GM21367 (cell line): ENCODE data around the gene MYOZ1.
"Not testable (repeated sequence)": the region's sequence is repeated elsewhere in the genome, so short reads cannot be mapped to it uniquely, and the experiment has no call there.

Experiments used
- ATAC-seq: cut with Tn5 transposase; IDR thresholded peaks from one replicate; pipeline ENCODE4 v1.9.1; 2021; ENCODE audit not compliant: unreplicated experiment

MYOZ1 gene

DNA sequence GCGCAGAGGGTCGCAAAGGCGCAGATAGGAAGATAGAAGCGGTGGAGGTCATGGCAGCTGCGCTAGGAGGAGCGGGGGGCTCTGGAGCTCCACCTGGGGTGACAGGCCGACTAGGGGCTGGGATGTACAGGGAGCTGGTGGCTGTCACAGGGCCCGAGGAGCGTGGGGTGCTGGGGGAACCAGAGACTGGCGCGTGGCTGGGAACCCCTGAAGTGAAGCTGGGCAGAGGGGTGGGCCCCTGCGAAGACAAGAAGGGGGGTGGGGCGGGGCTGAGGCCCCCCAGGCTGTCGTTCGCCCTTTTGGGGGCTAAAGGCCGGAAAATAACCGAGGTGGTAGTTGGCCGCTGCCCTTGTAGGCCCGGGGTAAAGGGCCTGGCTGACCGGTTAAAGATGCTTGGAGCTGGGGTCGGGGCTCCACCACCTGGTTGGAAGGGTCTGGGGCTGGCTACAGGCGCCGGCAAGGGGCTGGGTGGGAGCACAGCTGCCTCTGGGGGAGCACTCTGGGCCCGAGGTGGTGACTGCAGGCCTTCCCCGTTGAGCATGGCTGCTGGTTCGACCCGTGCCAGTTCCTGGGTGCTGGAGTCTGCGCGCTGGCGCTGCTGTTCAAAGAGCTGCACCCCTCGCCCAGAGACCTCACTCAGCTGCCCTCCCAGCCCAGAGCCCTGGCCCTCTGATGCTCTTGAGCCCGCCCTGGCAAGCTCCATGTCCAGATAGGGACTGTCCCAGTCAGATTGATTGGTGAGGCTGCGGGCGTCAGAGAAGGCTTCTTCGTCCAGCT is 6.8 kb upstream of the MYOZ1 start:
- no peak for ATAC-seq

DNA sequence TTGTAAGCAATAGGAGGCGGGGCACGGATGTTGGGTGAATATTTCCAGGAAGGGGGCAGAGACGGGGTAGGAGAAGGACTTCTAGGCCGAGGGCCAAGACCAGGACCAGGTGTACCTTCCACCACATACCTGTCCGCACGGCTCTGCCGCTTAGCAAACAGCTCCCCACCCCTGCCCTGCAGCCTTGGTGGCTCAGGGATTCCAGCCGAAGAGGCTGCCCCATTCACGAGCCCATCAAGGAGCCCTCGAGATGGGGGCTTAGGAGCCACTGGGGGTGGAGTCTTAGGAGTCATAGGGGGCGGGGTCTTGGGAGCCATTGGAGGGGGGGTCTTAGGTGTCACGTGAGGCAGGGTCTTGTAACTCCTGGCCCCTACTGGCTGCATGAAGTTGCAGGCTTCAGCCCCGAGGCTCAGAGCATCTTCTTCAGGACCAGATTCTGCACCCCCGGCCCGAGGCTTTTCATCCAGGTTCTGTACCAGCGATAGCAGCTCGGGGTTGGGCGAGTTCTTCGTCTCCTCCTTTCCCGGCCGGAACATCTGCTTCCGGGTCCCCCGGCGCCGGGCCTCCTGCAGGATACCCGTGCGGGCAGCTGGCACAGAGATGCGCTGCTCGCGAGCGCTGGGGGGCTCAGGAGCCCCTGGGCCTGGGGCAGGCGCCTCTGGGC is 6.1 kb upstream of the MYOZ1 start:
- no peak for ATAC-seq

GRCh38 chr10:73646598-73647041 is 5.3 kb upstream of the MYOZ1 start:
- no peak for ATAC-seq

DNA sequence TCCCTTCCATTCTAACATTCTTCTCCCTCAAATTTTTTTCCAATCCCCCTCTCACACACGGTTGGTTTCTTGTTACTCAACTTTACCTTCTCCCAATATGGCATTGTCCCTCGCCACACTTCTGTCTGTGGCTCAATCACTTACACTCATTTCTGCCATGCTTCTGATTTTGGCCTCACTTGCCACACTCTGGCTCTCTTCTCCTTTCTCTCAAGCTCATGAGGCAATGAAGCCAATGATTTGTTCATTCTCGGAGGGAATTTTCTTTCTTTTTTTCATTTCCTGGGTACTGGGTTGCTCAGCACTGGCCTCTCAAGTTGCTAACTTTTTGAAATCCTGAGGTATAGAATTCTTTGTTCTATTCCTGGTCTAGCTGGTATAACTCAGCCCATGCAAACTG is 4.0 kb upstream of the MYOZ1 start:
- no peak for ATAC-seq

GRCh38 chr10:73644767-73645166 is 3.5 kb upstream of the MYOZ1 start:
- no peak for ATAC-seq

DNA sequence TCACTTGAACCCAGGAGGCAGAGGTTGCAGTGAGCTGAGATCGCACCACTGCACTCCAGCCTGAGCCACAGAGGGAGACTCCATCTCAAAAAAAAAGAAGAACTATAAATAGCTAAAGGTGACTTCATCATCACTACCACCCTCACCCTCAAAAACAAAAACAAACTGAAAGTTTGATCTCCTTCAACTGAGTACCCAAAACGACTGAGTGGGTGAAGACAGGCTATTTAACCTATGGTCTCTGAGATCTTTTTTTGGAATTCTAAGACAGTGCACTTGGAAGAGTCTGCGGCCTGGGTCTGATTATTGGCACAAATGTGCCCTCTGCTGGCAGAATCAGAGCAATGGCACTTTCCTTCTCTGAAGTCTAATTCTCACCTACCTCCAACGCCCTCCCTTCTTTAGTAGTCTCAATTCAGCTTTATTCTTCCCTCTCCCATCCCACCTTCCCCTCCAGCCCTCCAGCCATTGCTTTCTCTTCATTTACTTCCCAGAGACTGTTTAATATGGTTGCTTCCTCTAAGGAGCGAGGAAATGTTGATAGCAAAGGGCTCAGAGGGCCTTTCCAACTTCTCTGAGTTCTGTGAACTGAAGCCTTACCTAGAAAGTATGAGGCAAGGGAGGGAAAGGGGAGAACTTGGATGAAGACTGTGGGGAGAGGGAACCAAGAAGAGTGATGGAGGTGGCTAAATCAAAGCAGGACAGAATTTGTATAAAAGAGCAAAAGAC is 2.9 kb upstream of the MYOZ1 start:
- ATAC-seq = peak; percentile 47

DNA sequence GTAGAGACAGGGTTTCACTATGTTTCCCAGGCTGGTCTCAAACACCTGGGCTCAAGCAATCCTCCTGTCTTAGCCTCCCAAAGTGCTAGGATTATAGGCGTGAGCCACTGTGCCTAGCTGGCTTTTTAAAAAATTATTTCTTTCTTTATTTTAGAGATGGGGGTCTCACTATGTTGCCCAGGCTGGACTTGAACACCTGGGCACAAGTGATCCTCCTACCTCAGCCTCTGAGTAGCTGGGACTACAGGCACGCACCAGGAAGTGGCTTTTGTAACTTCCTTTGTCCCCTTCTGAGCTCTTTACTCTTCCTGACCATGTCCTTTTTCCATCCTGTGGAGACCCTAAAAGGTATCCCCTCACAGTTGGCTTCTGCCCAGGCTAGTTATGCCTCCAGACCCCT is 2.1 kb upstream of the MYOZ1 start:
- ATAC-seq = no peak

DNA sequence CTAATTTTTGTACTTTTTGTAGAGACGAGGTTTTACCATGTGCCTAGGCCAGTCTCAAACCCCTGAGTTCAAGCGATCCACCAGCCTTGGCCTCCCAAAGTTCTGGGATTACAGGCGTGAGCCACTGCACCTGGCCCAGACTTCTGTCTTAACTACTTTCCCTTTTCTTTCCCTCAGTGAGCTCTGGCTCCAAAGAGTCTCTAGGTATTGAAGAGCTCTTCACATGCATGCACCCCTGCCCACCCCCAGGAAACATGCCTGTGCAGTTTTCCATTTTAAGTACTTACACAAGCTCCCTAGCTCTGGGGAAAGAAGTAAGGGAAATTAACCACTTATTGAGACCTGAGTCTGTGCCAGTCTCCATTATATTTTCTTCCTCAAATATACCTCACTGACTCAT is 2.0 kb downstream of the MYOZ1 start:
- no peak for ATAC-seq

- ATAC-seq = no peak
Measured at GRCh38 chr10:73635781-73636180, 5.5 kb downstream of the MYOZ1 start.

GRCh38 chr10:73634421-73634820 is 6.9 kb downstream of the MYOZ1 start:
- no peak for ATAC-seq

DNA sequence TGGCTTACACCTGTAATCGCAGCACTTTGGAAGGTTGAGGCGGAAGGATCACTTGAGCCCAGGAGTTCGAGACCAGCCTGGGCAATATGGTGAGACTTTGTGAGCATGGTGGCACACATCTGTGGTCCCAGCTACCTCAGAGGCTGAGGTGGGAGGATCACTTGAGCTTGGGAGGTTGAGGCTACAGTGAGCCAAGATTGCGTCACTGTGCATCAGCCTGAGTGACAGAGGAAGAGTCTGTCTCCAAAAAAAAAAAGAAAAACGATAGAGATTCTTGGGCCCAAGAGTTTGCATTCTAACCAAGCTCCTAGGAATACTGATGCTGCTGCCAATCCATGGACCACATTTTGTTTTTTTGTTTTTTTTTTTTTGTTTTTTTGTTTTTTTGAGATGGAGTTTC is 12.1 kb downstream of the MYOZ1 start:
- no peak for ATAC-seq

- no peak for ATAC-seq
Measured at GRCh38 chr10:73628405-73628804, 12.9 kb downstream of the MYOZ1 start.

GRCh38 chr10:73627300-73627699 is 14.0 kb downstream of the MYOZ1 start:
- no peak for ATAC-seq

DNA sequence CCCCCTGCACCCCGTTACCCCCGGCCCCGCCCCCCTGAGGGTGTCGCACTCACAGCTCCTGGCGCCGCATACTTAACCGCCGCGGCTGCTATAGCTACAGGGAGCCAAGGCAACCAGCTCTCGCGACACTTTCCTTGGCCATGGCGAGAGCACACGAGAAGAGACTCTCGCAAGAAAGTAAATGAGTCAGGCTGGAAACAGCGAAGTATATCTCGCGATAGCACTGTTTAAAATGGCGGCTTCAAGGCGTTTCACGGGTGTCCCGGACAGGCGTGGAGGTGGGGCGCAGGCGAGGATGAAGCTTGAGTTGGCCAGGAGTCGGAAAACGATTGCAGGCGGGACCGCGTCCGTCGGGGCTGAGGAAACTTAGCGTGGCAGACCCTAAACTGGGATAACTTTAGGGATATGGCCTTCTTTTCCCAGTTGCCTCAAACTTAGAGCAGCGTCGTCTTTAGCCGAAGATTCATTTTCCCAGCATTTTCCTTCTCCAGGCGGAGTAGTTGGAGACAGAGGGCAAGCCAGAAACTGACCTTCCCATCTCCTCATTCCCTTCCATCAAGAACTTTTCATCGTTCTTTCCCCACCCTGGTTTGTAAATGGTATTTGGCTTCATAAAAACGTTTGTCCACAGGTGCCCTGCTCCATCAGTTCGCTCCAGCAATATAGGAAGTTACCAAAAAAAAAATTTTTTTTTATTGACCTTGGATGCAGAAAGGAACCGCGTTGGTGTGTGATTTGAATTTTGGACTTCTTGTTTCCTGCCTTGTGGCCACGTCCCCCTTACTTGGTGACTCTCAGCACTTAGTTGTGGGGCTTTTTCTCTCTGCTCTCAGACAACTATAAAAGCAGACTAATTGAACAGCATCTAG is 15.2 kb downstream of the MYOZ1 start:
- ATAC-seq = peak; percentile 98

- peak; percentile 28 for ATAC-seq
Measured at GRCh38 chr10:73625004-73625883, 16.0 kb downstream of the MYOZ1 start.

GRCh38 chr10:73623056-73623455 is 18.2 kb downstream of the MYOZ1 start:
- no peak for ATAC-seq

GRCh38 chr10:73620974-73621373 is 20.3 kb downstream of the MYOZ1 start:
- not testable (repeated sequence) for ATAC-seq

DNA sequence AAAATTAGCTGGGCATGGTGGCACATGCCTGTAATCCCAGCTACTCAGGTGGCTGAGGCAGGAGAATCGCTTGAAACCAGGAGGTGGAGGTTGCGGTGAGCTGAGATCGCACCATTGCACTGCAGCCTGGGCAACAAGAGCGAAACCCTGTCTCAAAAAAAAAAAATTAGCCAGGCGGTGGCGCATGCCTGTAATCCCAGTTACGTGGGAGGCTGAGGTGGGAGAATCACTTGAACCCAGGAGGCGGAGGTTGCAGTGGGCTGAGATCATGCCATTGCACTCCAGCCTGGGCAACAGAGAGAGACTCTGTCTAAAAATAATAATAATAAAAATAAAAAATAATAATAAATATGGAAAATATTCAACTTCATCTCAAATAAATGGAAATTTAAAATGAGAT is 24.1 kb downstream of the MYOZ1 start:
- ATAC-seq = not testable (repeated sequence)

GRCh38 chr10:73614720-73615119 is 26.6 kb downstream of the MYOZ1 start:
- ATAC-seq = no peak

DNA sequence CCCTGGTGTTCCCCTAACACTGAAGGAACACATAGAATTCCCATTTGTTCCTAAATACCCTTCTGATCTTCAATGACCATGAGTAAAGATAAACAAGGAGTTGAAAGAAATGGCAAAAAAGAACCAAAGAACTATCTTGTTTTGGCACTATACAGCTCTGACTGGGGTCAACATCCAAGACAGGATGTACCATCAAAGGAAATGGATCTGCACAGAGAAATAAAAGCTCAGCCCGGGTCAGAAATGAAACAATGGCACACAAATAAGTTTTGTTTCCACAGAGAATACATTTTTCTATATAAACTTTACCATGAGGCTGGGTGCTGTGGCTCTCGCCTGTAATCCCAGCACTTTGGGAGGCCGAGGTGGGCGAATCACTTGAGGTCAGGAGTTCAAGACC is 32.2 kb downstream of the MYOZ1 start:
- ATAC-seq = no peak
